K562 (cell line): ENCODE measurements around the gene KANK2. TPM values are rescaled to one million over a fixed set of nuclear protein-coding genes. Genes with fewer than 3 reads are reported as not detected.

ENCODE experiments used
- ATAC-seq: fragments of 200-7000 bp; cut with Tn5 transposase; 3 replicates; pipeline ENCODE4 v1.9.1; 2020; ENCODE audit warnings: moderate library complexity
- BruUV-seq: library from RNA; stranded (reverse); fragments of 400-500 nt; replicated peaks from 2 replicates; lab custom pipeline; 2021; lab: Mats Ljungman, UMichigan
- CTCF ChIA-PET: fragments of 300-600 bp; formaldehyde crosslinking; extraction: SDS; loops from one replicate; lab custom pipeline; 2021; ENCODE audit warnings: low intra/inter-chr PET ratio; lab: Yijun Ruan, JAX
- POLR2A ChIA-PET: fragments of 300-600, 350-650 bp; sonication (Branson Sonifier 250); formaldehyde crosslinking; extraction: SDS; loops from one replicate; lab custom pipeline; 2021; ENCODE audit warnings: antibody characterized with exemption, inconsistent platforms; lab: Yijun Ruan, JAX
- DNase-seq, 4 experiments: peaks; one replicate each; pipeline versions ENCODE4 v3.0.0 to v3.0.0-alpha.2; 2011 to 2018; ENCODE audit warnings: low spot score in 3 of 4, mixed read lengths in 3 of 4; ENCODE audit errors: extremely low read depth in 1 of 4
- FAIRE-seq: peaks from 2 replicates; lab custom pipeline; 2011; peaks lifted over from hg19 to GRCh38; lab: Jason Lieb, UNC
- H2AFZ ChIP-seq: 2 replicates; pipeline ENCODE4 v1.6.0; 2011; ENCODE audit warnings: low read depth, low read length, control low read depth, inconsistent platforms
- H3K27ac ChIP-seq: fragments of 200-600 bp; 3 replicates; pipeline ENCODE4 v1.8.0; 2011; ENCODE audit warnings: low read depth, mild to moderate bottlenecking, control low read depth, inconsistent platforms, low read length, moderate library complexity, mixed read lengths; ENCODE audit errors: extremely low read depth
- H3K27me3 ChIP-seq, 2 experiments: fragments of 300-600 bp in 1 of 2; 2 replicates in 1 of 2; 3 replicates in 1 of 2; pipeline versions ENCODE4 v1.6.0 to v1.8.0; 2011; ENCODE audit warnings: inconsistent platforms in 2 of 2, low read length in 2 of 2, mild to moderate bottlenecking in 1 of 2, mixed read lengths in 1 of 2, moderate library complexity in 1 of 2; ENCODE audit not compliant: control insufficient read depth in 2 of 2, insufficient read depth in 2 of 2
- H3K36me3 ChIP-seq: fragments of 300-600 bp; 3 replicates; pipeline ENCODE4 v1.8.0; 2011; ENCODE audit warnings: mild to moderate bottlenecking, low read length, inconsistent platforms; ENCODE audit not compliant: control insufficient read depth, insufficient read depth
- H3K4me1 ChIP-seq, 2 experiments: fragments of 200-600 bp in 1 of 2; replicated peaks in 1 of 2; 2 replicates in 1 of 2; 3 replicates in 1 of 2; pipeline versions ENCODE4 v1.5.1 to v1.8.0; 2011; ENCODE audit warnings: inconsistent platforms in 2 of 2, low read length in 2 of 2, mild to moderate bottlenecking in 1 of 2, mixed read lengths in 1 of 2, moderate library complexity in 1 of 2; ENCODE audit not compliant: control insufficient read depth in 2 of 2, insufficient read depth in 2 of 2
- H3K4me2 ChIP-seq: 2 replicates; pipeline ENCODE4 v1.6.1; 2011; ENCODE audit warnings: low read length, control low read depth, inconsistent platforms, mixed read lengths; ENCODE audit not compliant: insufficient read depth
- H3K4me3 ChIP-seq: fragments of 200-600 bp; sonication (generic), shearing (Covaris generic); 2 replicates; pipeline ENCODE4 v1.5.1; 2016; ENCODE audit warnings: control low read depth, inconsistent platforms
- H3K79me2 ChIP-seq: fragments of 200-600 bp; 3 replicates; pipeline ENCODE4 v1.8.0; 2011; ENCODE audit warnings: low read length, inconsistent platforms; ENCODE audit not compliant: control insufficient read depth, insufficient read depth
- H3K9ac ChIP-seq, 2 experiments: 2 replicates each; pipeline versions ENCODE4 v1.6.0 to v1.6.1; 2011; ENCODE audit warnings: low read depth in 2 of 2, low read length in 2 of 2, control low read depth in 1 of 2, inconsistent platforms in 1 of 2, mild to moderate bottlenecking in 1 of 2, mixed read lengths in 1 of 2; ENCODE audit not compliant: insufficient read depth in 1 of 2
- H3K9me1 ChIP-seq: one replicate; pipeline ENCODE4 v1.6.0; 2011; ENCODE audit warnings: inconsistent platforms, mild to moderate bottlenecking, low read length, moderate library complexity; ENCODE audit not compliant: control insufficient read depth, insufficient read depth
- H3K9me3 ChIP-seq: replicated peaks from 2 replicates; pipeline ENCODE4 v1.5.1; 2011; ENCODE audit warnings: low read depth, low read length, inconsistent platforms; ENCODE audit not compliant: control insufficient read depth, insufficient read depth
- H4K20me1 ChIP-seq: replicated peaks from 2 replicates; pipeline ENCODE4 v1.6.1; 2011; ENCODE audit warnings: low read length, inconsistent platforms, mixed read lengths; ENCODE audit not compliant: control insufficient read depth, insufficient read depth
- ARID3B ChIP-seq: fragments of 250-450 bp; sonication (Bioruptor Pico); IDR thresholded peaks from 2 replicates; pipeline ENCODE4 v1.4.0; 2020; ENCODE audit warnings: borderline replicate concordance
- CBFA2T3 ChIP-seq: fragments of 450-650 bp; IDR thresholded peaks from 2 replicates; pipeline ENCODE4 v1.6.1; 2017
- MAX ChIP-seq: sonication (generic); formaldehyde crosslinking; IDR thresholded peaks from 2 replicates; pipeline ENCODE4 v1.9.0; 2022; ENCODE audit warnings: mild to moderate bottlenecking, missing genetic modification reagents
- MTA2 ChIP-seq: fragments of 450-650 bp; IDR thresholded peaks from 2 replicates; pipeline ENCODE4 v1.6.1; 2016; ENCODE audit warnings: low read depth
- OTX1 ChIP-seq: fragments of 450-650 bp; formaldehyde crosslinking; IDR thresholded peaks from 2 replicates; pipeline ENCODE4 v1.4.0; 2022; ENCODE audit warnings: mild to moderate bottlenecking
- RAD51 ChIP-seq: fragments of 450-650 bp; IDR thresholded peaks from 2 replicates; pipeline ENCODE4 v1.7.1; 2016; ENCODE audit warnings: low read depth, mild to moderate bottlenecking, borderline replicate concordance
- ZNF384 ChIP-seq: IDR thresholded peaks from 2 replicates; pipeline ENCODE4 v1.6.1; 2012; ENCODE audit warnings: low read depth, low read length, improper control_type of control experiment
- ZNF780A ChIP-seq: fragments of 250-450 bp; sonication (Bioruptor Pico); IDR thresholded peaks from 2 replicates; pipeline ENCODE4 v1.5.0; 2021; ENCODE audit warnings: mild to moderate bottlenecking
- WGBS: fragments of 100-300 bp; shearing (Covaris generic); methylation state at CpG from one replicate; pipeline ENCODE4 v1.1.6; 2016; ENCODE audit warnings: low coverage, mixed read lengths; ENCODE audit not compliant: insufficient coverage; ENCODE audit errors: missing lambda C conversion rate; 5-methylcytosine and 5-hydroxymethylcytosine counted together
- in situ Hi-C: fragments of 300-500 bp; cut with MboI; formaldehyde crosslinking; loops from 4 replicates; pipeline ENCODE4 v1.15.0; 2018; ENCODE audit warnings: inconsistent platforms, mixed read lengths
- intact Hi-C: fragments of 100-400 bp; cut with micrococcal nuclease; formaldehyde crosslinking; loops from 2 replicates; pipeline ENCODE4 v1.14.2; 2022
- polyA plus RNA-seq, 8 experiments: library from polyadenylated mRNA; depleted of rRNA in 4 of 8; stranded (reverse) in 5 of 8; unstranded in 3 of 8; fragments of >200 nt; fragmentation: Nextera tagmentation in 2 of 8; fragmentation: Illumina TruSeq in 1 of 8; extraction: Ambion mirVana in 2 of 8; extraction: Trizol in 1 of 8; gene quantifications; 2 replicates each; pipeline versions ENCODE4 v1.2.1 to v1.2.3, GENCODE V29; 2011 to 2014; ENCODE audit warnings: inconsistent platforms in 1 of 8, missing spikeins in 1 of 8
- total RNA-seq, 7 experiments: library from RNA; depleted of rRNA in 6 of 7; stranded (reverse); fragments of >200 nt in 6 of 7; fragmentation: Illumina TruSeq in 2 of 7; extraction: Trizol in 2 of 7; gene quantifications; 2 replicates each; pipeline versions ENCODE4 v1.2.1 to v1.2.3, GENCODE V29; 2011 to 2021; ENCODE audit warnings: low replicate concordance in 1 of 7

KANK2 gene
- total and polyA plus RNA-seq, 9 of the 15 experiments (the other 6 are each of a cell fraction or from before 2014, with no cell fraction given), result 4.4 to 47.8 (median 21.3) TPM

GRCh38 chr19:11198769-11199424 lies 1.6 kb upstream of the KANK2 start:
- Histone ChIP-seq H3K9me1 (no peaks in the 10 kb centered on the region), H3K4me2 (no peak overlapping the region), H3K27ac (peak overlapping the region; percentile 17; the same call in 1 of the 3 replicates), H3K79me2 (peaks cover 15% of the 10 kb centered on the region), H3K4me3 (no peak overlapping the region), H3K9me3 (no peaks in the 10 kb centered on the region), H2AFZ (no peak overlapping the region), H3K4me1 (peaks cover 20 to 64% of the 10 kb centered on the region in 2 experiments), H3K36me3 (peaks cover 14% of the 10 kb centered on the region; the same call in 2 of the 3 replicates), H3K27me3 (no peaks in the 10 kb centered on the region), H3K9ac (no peak overlapping the region), H4K20me1 (0 out of 2 replicates have a peak, but pooled peaks cover 3% of the 10 kb centered on the region)
- ChIA-PET CTCF (no interaction called here), POLR2A (interaction anchor here (0.7 to 1.4 kb wide), 4 partner anchors 11 to 61 kb away, joined by 3 to 4 read pairs (median 3); no protein-coding TSS in a partner anchor)
- DNase-seq (peak in 1 of 4 experiments; percentile 18), ATAC-seq (no peak), FAIRE-seq (peak; percentile 65)
- intact Hi-C loops (loop anchor here (5.0 kb wide), 1 partner anchor 42 kb away; the partner anchor contains the start of gene SPC24), in situ Hi-C loops (no loop called here)
- WGBS, result 55% methylated on average over 5 of the region's 7 CpGs
- TF ChIP-seq RAD51 (peak; percentile 23; the same call in 1 of the 2 replicates), MAX (CRISPR knock-in tag) (peak; percentile 31; the same call in 1 of the 2 replicates), ARID3B (no peak), OTX1 (no peak), CBFA2T3 (peak; percentile 2; the same call in 1 of the 2 replicates), MTA2 (0 out of 2 replicates have a peak, but pooled peaks have one; percentile 4), ZNF780A (CRISPR knock-in tag) (no peak), ZNF384 (peak; percentile 59)
- no TSS peak for BruUV-seq
